BE2C (cell line): ENCODE results near the gene TSHR.
A peak's percentile ranks its signal among the peaks of the same experiment; 100 is the strongest.

Experiments used
- DNase-seq: peaks from one replicate; pipeline ENCODE4 v3.0.0-alpha.2; 2020
- H3K27me3 ChIP-seq: fragments of 250-450 bp; sonication (Bioruptor Pico); 2 replicates; pipeline ENCODE4 v1.5.1; 2020; ENCODE audit warnings: mild to moderate bottlenecking
- H3K36me3 ChIP-seq: fragments of 250-450 bp; sonication (Bioruptor Pico); 2 replicates; pipeline ENCODE4 v1.5.1; 2020; ENCODE audit warnings: mild to moderate bottlenecking
- H3K4me1 ChIP-seq: fragments of 250-450 bp; sonication (Bioruptor Pico); 2 replicates; pipeline ENCODE4 v1.5.1; 2020
- H3K4me3 ChIP-seq: 2 replicates; pipeline ENCODE4 v1.5.1; 2011; ENCODE audit warnings: low read depth, low read length
- H3K9me3 ChIP-seq: fragments of 250-450 bp; sonication (Bioruptor Pico); 2 replicates; pipeline ENCODE4 v1.5.1; 2020
- TF ChIP-seq, protein P1 (sequence below): IDR thresholded peaks from 2 replicates; pipeline ENCODE4 v1.5.1; 2012; ENCODE audit warnings: mild to moderate bottlenecking, low read depth, low read length

Gene TSHR

DNA sequence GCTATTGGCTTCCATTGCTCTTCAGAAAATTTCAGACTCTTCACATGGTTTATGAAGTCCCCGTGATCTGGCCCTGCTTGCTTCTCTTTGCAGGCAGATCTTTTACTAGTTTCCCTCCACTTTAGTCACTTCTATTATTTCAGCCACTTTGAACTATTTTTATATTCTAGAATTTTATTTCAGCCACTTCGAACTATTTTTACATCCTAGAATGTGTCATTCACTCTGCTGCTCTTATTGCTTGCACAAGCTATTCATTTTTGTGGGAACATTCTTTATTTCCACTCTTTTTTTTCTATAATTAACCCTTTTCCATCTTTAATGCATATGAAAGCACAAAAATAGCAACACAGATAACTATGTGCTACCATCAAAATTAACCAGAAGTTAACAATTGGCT is 24.5 kb downstream of the TSHR start:
- Histone ChIP-seq H3K4me1 (no peaks in the 10 kb centered on the region; the same call in 1 of the 2 replicates), H3K36me3 (no peaks in the 10 kb centered on the region), H3K4me3 (no peak overlapping the region), H3K27me3 (no peaks in the 10 kb centered on the region), H3K9me3 (no peaks in the 10 kb centered on the region)
- TF ChIP-seq, protein P1, sequence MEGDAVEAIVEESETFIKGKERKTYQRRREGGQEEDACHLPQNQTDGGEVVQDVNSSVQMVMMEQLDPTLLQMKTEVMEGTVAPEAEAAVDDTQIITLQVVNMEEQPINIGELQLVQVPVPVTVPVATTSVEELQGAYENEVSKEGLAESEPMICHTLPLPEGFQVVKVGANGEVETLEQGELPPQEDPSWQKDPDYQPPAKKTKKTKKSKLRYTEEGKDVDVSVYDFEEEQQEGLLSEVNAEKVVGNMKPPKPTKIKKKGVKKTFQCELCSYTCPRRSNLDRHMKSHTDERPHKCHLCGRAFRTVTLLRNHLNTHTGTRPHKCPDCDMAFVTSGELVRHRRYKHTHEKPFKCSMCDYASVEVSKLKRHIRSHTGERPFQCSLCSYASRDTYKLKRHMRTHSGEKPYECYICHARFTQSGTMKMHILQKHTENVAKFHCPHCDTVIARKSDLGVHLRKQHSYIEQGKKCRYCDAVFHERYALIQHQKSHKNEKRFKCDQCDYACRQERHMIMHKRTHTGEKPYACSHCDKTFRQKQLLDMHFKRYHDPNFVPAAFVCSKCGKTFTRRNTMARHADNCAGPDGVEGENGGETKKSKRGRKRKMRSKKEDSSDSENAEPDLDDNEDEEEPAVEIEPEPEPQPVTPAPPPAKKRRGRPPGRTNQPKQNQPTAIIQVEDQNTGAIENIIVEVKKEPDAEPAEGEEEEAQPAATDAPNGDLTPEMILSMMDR: no peak
- DNase-seq: no peak

DNA sequence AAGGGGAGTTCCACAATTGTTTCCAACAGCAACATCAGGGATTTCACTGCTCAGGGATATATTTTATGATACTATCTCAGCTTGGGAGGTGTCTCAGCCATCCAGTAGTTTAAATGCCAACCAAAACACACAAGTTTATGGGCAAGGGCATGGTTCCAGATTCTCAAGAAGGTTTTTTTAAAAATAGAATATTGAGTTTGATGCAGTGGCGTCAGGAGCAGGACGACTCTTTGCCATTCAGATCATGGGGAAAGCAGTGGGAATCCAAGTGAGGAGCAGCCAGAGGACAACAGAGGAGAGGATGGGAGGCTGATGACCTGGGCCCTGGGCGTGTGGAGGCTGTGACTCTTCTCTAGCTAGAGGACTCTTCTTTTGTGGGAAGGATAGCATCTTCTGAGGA is 25.7 kb downstream of the TSHR start:
- Histone ChIP-seq H3K4me1 (peaks cover 3% of the 10 kb centered on the region; the same call in 1 of the 2 replicates), H3K9me3 (no peaks in the 10 kb centered on the region), H3K36me3 (no peaks in the 10 kb centered on the region), H3K27me3 (no peaks in the 10 kb centered on the region), H3K4me3 (no peak overlapping the region)
- TF ChIP-seq, protein P1: no peak
- DNase-seq: no peak

DNA sequence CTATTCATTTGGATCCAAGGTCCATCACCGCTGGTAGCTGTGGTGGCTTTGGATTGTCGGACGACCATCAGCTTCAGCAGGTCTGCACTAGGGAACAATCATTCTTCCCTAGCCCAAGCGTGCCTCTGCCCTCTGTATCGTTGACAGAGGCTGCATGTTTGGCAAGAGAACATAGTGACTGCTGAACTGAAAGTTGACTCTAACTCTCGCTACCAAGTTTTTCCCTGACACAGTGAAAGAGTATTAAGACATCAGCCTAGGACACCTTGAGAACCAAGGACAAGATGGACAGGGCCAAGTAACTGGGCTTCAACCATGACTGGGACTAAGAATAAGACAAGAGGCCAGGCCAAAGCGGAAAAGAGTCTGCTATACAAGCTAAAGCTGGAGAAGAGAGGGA is 26.3 kb downstream of the TSHR start:
- no peak for DNase-seq
- Histone ChIP-seq H3K4me3 (no peak overlapping the region), H3K9me3 (no peaks in the 10 kb centered on the region), H3K27me3 (no peaks in the 10 kb centered on the region), H3K4me1 (peaks cover 6% of the 10 kb centered on the region), H3K36me3 (no peaks in the 10 kb centered on the region)
- TF ChIP-seq, protein P1: no peak

DNA sequence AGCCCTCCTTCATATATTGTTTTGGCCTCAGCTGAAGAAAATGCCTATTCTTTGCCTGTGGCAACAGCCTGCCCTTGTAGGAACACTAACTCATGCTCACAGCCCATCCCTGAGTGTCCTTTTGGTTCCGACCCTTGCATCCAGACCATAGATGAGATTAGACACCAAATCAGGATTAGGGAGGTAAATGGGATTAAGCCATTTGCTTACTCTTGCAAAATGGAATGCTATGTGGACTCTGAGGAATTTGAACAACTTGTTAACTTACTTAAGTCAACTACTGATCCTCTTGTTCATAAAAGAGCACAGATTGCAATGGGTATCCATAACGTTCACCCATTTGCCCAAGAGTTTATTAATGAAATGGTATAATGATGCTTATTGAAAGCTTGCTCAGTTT is 27.3 kb downstream of the TSHR start:
- Histone ChIP-seq H3K4me3 (no peak overlapping the region), H3K4me1 (peaks cover 8% of the 10 kb centered on the region), H3K27me3 (no peaks in the 10 kb centered on the region), H3K9me3 (no peaks in the 10 kb centered on the region), H3K36me3 (no peaks in the 10 kb centered on the region)
- TF ChIP-seq, protein P1: no peak
- no peak for DNase-seq

DNA sequence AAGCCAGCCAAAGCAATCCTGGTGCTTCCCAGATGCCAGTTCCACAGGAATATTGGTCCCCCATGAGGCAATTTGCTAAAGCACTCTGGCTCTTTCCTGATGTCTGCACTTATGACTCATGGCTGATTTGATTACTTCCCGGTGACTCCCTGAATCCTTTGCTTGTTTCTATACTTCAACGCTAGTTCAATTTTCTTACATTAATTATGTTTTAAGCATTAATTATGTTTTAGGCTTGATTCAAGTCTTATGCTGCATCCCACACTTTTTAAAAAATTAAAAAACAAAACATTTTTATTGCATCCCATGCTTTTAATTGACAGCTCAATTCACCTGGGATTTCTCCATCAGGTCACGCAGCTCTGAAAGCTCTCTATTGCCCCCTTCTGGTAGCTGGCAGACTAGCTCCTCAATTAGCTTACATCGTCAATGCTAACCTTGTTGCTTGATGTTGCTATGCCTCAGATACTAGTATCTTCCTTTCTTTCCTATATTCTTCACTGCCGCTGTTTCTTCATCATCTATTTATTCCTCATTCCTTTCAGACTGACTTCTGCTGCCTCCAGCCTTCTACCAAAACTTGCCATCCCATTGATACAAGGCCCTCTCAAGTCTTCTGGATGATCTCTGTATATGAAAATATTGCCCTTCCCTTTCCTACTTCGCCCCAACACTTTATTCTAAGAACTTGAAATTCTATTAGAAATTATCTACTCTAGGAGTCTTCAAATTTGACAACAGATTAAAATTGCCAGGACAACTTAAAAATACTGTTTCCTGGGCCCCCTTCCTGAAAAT is 32.0 kb downstream of the TSHR start:
- Histone ChIP-seq H3K9me3 (no peaks in the 10 kb centered on the region), H3K4me1 (peaks cover 8% of the 10 kb centered on the region), H3K27me3 (no peaks in the 10 kb centered on the region), H3K4me3 (peak overlapping the region; percentile 21), H3K36me3 (no peaks in the 10 kb centered on the region)
- TF ChIP-seq, protein P1: peak; percentile 99
- DNase-seq: peak; percentile 73

DNA sequence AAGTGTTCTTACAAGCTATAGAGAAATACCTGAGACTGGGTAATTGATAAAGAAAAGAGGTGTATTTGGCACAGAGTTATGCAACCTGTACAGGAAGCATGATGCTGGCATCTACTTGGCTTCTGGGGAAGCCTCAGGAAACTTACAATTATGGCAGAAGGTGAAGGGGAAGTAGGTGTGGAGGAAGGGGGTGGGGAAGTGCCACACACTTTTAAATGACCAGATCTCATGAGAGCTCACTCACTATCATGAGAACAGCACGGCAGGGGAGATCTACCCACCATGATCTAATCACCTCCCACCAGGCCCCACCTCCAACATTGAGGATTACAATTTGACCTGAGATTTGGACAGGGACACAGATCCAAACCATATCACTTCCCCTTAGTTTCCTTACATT is 32.8 kb downstream of the TSHR start:
- Histone ChIP-seq H3K27me3 (no peaks in the 10 kb centered on the region), H3K4me1 (peaks cover 8% of the 10 kb centered on the region), H3K4me3 (no peak overlapping the region), H3K9me3 (no peaks in the 10 kb centered on the region), H3K36me3 (no peaks in the 10 kb centered on the region)
- TF ChIP-seq, protein P1: no peak
- no peak for DNase-seq
